Endothelial cell of umbilical vein (primary cell): ENCODE measurements around the gene UBXN11. TPM values are rescaled to one million over a fixed set of nuclear protein-coding genes. Genes with fewer than 3 reads are reported as not detected.

Source experiments
- BruUV-seq: library from RNA; stranded (reverse); fragments of 400-500 nt; replicated peaks from 2 replicates; lab custom pipeline; 2021; lab: Mats Ljungman, UMichigan
- CTCF ChIA-PET: fragments of 300-600, 350-600 bp; sonication (Branson Sonifier 250); formaldehyde crosslinking; loops from one replicate; lab custom pipeline; 2021; ENCODE audit warnings: antibody characterized with exemption, inconsistent platforms; lab: Charles Lee
- POLR2A ChIA-PET: fragments of 300-600, 350-600 bp; sonication (Branson Sonifier 250); formaldehyde crosslinking; loops from one replicate; lab custom pipeline; 2021; ENCODE audit warnings: antibody characterized with exemption, inconsistent platforms; lab: Charles Lee
- DNase-seq: peaks from one replicate; pipeline ENCODE4 v3.0.0-alpha.2; 2011; ENCODE audit warnings: low read depth, low spot score
- FAIRE-seq: peaks from 2 replicates; lab custom pipeline; 2011; peaks lifted over from hg19 to GRCh38; lab: Jason Lieb, UNC
- H2AFZ ChIP-seq: 2 replicates; pipeline ENCODE4 v1.6.0; 2012; ENCODE audit warnings: low read depth, low read length, control low read depth, inconsistent platforms
- H3K27ac ChIP-seq: 2 replicates; pipeline ENCODE4 v1.5.1; 2011; ENCODE audit warnings: low read depth, mild to moderate bottlenecking, control low read depth, low read length, moderate library complexity; ENCODE audit not compliant: insufficient read depth
- H3K27me3 ChIP-seq, 2 experiments: 2 replicates each; pipeline versions ENCODE4 v1.6.0 to v1.6.1; 2011; ENCODE audit warnings: low read length in 2 of 2, mixed read lengths in 1 of 2; ENCODE audit not compliant: control insufficient read depth in 2 of 2, insufficient read depth in 2 of 2
- H3K36me3 ChIP-seq, 2 experiments: 2 replicates in 1 of 2; 3 replicates in 1 of 2; pipeline ENCODE4 v1.5.1; 2011; ENCODE audit warnings: low read length in 2 of 2, mild to moderate bottlenecking in 1 of 2, moderate library complexity in 1 of 2; ENCODE audit not compliant: control insufficient read depth in 2 of 2, insufficient read depth in 2 of 2; ENCODE audit errors: extremely low read depth in 1 of 2
- H3K4me1 ChIP-seq: 3 replicates; pipeline ENCODE4 v1.5.1; 2011; ENCODE audit warnings: mild to moderate bottlenecking, low read length; ENCODE audit not compliant: control insufficient read depth, insufficient read depth; ENCODE audit errors: extremely low read depth
- H3K4me2 ChIP-seq: 2 replicates; pipeline ENCODE4 v1.6.1; 2011; ENCODE audit warnings: low read length, control low read depth, mixed read lengths; ENCODE audit not compliant: insufficient read depth
- H3K4me3 ChIP-seq, 3 experiments: fragments of 200-600 bp in 1 of 3; sonication (generic), shearing (Covaris generic) in 1 of 3; replicated peaks in 1 of 3; 2 replicates each; pipeline ENCODE4 v1.5.1; 2011 to 2016; ENCODE audit warnings: control low read depth in 3 of 3, low read length in 3 of 3, mild to moderate bottlenecking in 2 of 3, inconsistent platforms in 1 of 3, low read depth in 1 of 3, moderate library complexity in 1 of 3; ENCODE audit not compliant: insufficient read depth in 1 of 3
- H3K79me2 ChIP-seq: 2 replicates; pipeline ENCODE4 v1.6.0; 2012; ENCODE audit warnings: low read length, inconsistent platforms; ENCODE audit not compliant: control insufficient read depth, insufficient read depth
- H3K9ac ChIP-seq: replicated peaks from 2 replicates; pipeline ENCODE3; 2011; ENCODE audit warnings: low read length, control low read depth; ENCODE audit not compliant: insufficient read depth; ENCODE audit errors: extremely low read depth
- H3K9me1 ChIP-seq: replicated peaks from 3 replicates; pipeline ENCODE4 v1.6.0; 2011; ENCODE audit warnings: mild to moderate bottlenecking, low read length; ENCODE audit not compliant: control insufficient read depth, insufficient read depth; ENCODE audit errors: extremely low read depth
- H3K9me3 ChIP-seq: replicated peaks from 2 replicates; pipeline ENCODE4 v1.5.1; 2012; ENCODE audit warnings: low read length, inconsistent platforms; ENCODE audit not compliant: control insufficient read depth, insufficient read depth
- H4K20me1 ChIP-seq: replicated peaks from 2 replicates; pipeline ENCODE3; 2011; ENCODE audit warnings: mild to moderate bottlenecking, low read length; ENCODE audit not compliant: control insufficient read depth, insufficient read depth; ENCODE audit errors: extremely low read depth
- CTCF ChIP-seq, 2 donors: IDR thresholded peaks; 1 replicate in 1 of 2; 2 replicates in 1 of 2; pipeline ENCODE4 v1.5.1; 2011; ENCODE audit warnings: low read length in 2 of 2, mild to moderate bottlenecking in 2 of 2, moderate library complexity in 2 of 2, control low read depth in 1 of 2, inconsistent platforms in 1 of 2, low read depth in 1 of 2; ENCODE audit not compliant: insufficient read depth in 1 of 2; ENCODE audit errors: extremely low read depth in 1 of 2
- EZH2 ChIP-seq: IDR thresholded peaks from 2 replicates; pipeline ENCODE4 v1.6.1; 2012; ENCODE audit warnings: borderline replicate concordance, low read depth, mild to moderate bottlenecking, moderate library complexity, low read length, inconsistent platforms; ENCODE audit not compliant: severe bottlenecking
- FOS ChIP-seq: IDR thresholded peaks from 2 replicates; pipeline ENCODE4 v1.6.1; 2011; ENCODE audit warnings: mild to moderate bottlenecking, low read length, moderate library complexity, borderline replicate concordance; ENCODE audit not compliant: insufficient read depth
- GATA2 ChIP-seq: IDR thresholded peaks from 2 replicates; pipeline ENCODE4 v1.7.0; 2011; ENCODE audit warnings: low read depth, mild to moderate bottlenecking, moderate library complexity, mixed read lengths, low read length; ENCODE audit not compliant: insufficient read length, insufficient read depth
- JUN ChIP-seq: IDR thresholded peaks from 2 replicates; pipeline ENCODE4 v1.6.1; 2011; ENCODE audit warnings: borderline replicate concordance, low read depth; ENCODE audit not compliant: insufficient read length, insufficient read depth
- MAX ChIP-seq: IDR thresholded peaks from 2 replicates; pipeline ENCODE4 v1.6.1; 2011; ENCODE audit not compliant: insufficient read depth, insufficient read length
- MYC ChIP-seq: IDR thresholded peaks from one replicate; pipeline ENCODE4 v1.6.1; 2011; ENCODE audit warnings: mild to moderate bottlenecking, low read depth, low read length
- POLR2A ChIP-seq: IDR thresholded peaks from 2 replicates; pipeline ENCODE4 v1.6.1; 2012; ENCODE audit warnings: low read depth, mild to moderate bottlenecking, control low read depth, low read length
- POLR2AphosphoS5 ChIP-seq: IDR thresholded peaks from 2 replicates; pipeline ENCODE4 v1.6.1; 2012; ENCODE audit warnings: low read depth, mild to moderate bottlenecking, control low read depth, low read length, moderate library complexity; ENCODE audit not compliant: insufficient read depth
- dilution Hi-C: fragments of 300-500 bp; cut with MboI; formaldehyde crosslinking; loops from one replicate; pipeline ENCODE4 v1.15.0; 2019; ENCODE audit warnings: low sequenced_read_pairs; ENCODE audit not compliant: extremely low pct_ligation_motif_present
- intact Hi-C: fragments of 100-400 bp; cut with micrococcal nuclease; formaldehyde crosslinking; loops from one replicate; pipeline ENCODE4 v1.10.0; 2022
- polyA plus RNA-seq, 4 experiments: library from polyadenylated mRNA; depleted of rRNA in 3 of 4; stranded (reverse) in 3 of 4; unstranded in 1 of 4; fragments of >200 nt; gene quantifications; 2 replicates each; pipeline versions ENCODE4 v1.2.1 to v1.2.3, GENCODE V29; 2011 to 2012; ENCODE audit warnings: missing spikeins in 1 of 4
- total RNA-seq: library from RNA; stranded (reverse); gene quantifications from 2 replicates; pipeline ENCODE4 v1.2.3, GENCODE V29; 2021

UBXN11 gene
- total and polyA plus RNA-seq, 2 donors (not counting 3 experiments of a cell fraction or from before 2014, with no cell fraction given): 14.8 to 15.6 TPM

- Histone ChIP-seq H3K9me3 (no peaks in the 10 kb centered on the region), H3K36me3 (no peaks in the 10 kb centered on the region), H2AFZ (no peak overlapping the region), H3K4me1 (peaks cover 15% of the 10 kb centered on the region), H3K4me3 (no peak overlapping the region), H3K9me1 (no peaks in the 10 kb centered on the region), H4K20me1 (no peaks in the 10 kb centered on the region), H3K27me3 (peaks cover 0 to 2% of the 10 kb centered on the region in 2 experiments), H3K27ac (no peak overlapping the region), H3K4me2 (no peak overlapping the region), H3K9ac (no peak overlapping the region), H3K79me2 (no peaks in the 10 kb centered on the region)
- TF ChIP-seq MYC (no peak), MAX (no peak), FOS (no peak)
- DNase-seq: no peak
- dilution Hi-C loops (no loop called here), intact Hi-C loops (no loop called here)
- CTCF ChIA-PET: interaction anchor here (0.9 kb wide), 1 partner anchor 21 kb away, joined by 3 read pairs; no protein-coding TSS in a partner anchor
- no TSS peak for BruUV-seq
- FAIRE-seq: no peak
- POLR2A ChIA-PET: no interaction called here
These were observed 46.9 kb upstream of the UBXN11 start for GRCh38 chr1:26353210-26353859.

- peaks cover 15% of the 10 kb centered on the region for H3K4me1 ChIP-seq
- H3K4me3 ChIP-seq: no peak overlapping the region
- no peaks in the 10 kb centered on the region for H4K20me1 ChIP-seq
- CTCF ChIA-PET: no interaction called here
- intact Hi-C loops (no loop called here), dilution Hi-C loops (no loop called here)
- TF ChIP-seq MYC (no peak), CTCF (IDR thresholded peaks at IDR 0.05; ENCODE audit: extremely low read depth in 1 of 2, insufficient read depth in 1 of 2, low read depth in 1 of 2, low read length in 2 of 2) (no peak), POLR2A (no peak), MAX (no peak), FOS (no peak), JUN (no peak), GATA2 (no peak), POLR2AphosphoS5 (no peak), EZH2 (no peak)
- H3K79me2 ChIP-seq: no peaks in the 10 kb centered on the region
- POLR2A ChIA-PET: no interaction called here
- no peak overlapping the region for H3K4me2 ChIP-seq
- H3K9ac ChIP-seq: no peak overlapping the region
- no peaks in the 10 kb centered on the region for H3K9me1 ChIP-seq
- H3K27ac ChIP-seq: no peak overlapping the region
- DNase-seq (no peak), FAIRE-seq (no peak)
- no peaks in the 10 kb centered on the region for H3K9me3 ChIP-seq
- H3K27me3 ChIP-seq: no peaks in the 10 kb centered on the region
- no peaks in the 10 kb centered on the region for H3K36me3 ChIP-seq
- no peak overlapping the region for H2AFZ ChIP-seq
- BruUV-seq: no TSS peak
These were observed 45.9 kb upstream of the UBXN11 start for GRCh38 chr1:26352338-26352679.
